Measurements from ENCODE around the gene RFPL3. TPM values are rescaled to one million over a fixed set of nuclear protein-coding genes. Genes with fewer than 3 reads are reported as not detected.
"Not testable (repeated sequence)": the region's sequence is repeated elsewhere in the genome, so short reads cannot be mapped to it uniquely, and the experiment has no call there.

RFPL3 gene
- total RNA-seq, 1 donor from 2014 or later: not detected

DNA sequence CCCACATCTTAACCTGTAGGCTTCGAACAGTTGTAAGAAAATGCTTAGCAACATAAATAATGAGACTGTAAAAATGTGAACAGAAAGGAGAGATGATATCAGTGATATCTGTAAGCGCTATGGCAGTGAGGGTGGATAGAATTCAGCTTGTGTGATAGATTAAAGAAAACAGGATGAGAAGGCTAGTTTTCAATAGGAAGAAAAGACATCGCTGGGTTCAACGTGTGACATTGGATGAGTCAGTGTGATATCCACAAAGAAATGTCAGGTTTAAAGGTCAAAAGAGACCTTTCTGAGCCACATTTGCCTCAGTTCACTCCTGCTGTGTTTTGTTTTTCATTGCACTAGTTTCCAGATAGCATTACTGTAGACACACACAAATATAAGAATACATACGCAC lies 13.7 kb upstream of the RFPL3 start:
- H3K9me3 ChIP-seq: no peaks in the 10 kb centered on the region
- no peak overlapping the region for H3K4me3 ChIP-seq
- H3K27ac ChIP-seq: no peak overlapping the region
- no peak for DNase-seq (ENCODE audit: extremely low spot score in 2 of 2)
- no peak for TF ChIP-seq POLR2AphosphoS5 (IDR thresholded peaks at IDR 0.05; ENCODE audit: insufficient read depth in 1 of 2, low read depth in 1 of 2)
- TF ChIP-seq, protein P1, sequence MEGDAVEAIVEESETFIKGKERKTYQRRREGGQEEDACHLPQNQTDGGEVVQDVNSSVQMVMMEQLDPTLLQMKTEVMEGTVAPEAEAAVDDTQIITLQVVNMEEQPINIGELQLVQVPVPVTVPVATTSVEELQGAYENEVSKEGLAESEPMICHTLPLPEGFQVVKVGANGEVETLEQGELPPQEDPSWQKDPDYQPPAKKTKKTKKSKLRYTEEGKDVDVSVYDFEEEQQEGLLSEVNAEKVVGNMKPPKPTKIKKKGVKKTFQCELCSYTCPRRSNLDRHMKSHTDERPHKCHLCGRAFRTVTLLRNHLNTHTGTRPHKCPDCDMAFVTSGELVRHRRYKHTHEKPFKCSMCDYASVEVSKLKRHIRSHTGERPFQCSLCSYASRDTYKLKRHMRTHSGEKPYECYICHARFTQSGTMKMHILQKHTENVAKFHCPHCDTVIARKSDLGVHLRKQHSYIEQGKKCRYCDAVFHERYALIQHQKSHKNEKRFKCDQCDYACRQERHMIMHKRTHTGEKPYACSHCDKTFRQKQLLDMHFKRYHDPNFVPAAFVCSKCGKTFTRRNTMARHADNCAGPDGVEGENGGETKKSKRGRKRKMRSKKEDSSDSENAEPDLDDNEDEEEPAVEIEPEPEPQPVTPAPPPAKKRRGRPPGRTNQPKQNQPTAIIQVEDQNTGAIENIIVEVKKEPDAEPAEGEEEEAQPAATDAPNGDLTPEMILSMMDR (IDR thresholded peaks at IDR 0.05): no peak
- TF ChIP-seq POLR2A (IDR thresholded peaks at IDR 0.05): no peak
- H3K4me1 ChIP-seq: no peaks in the 10 kb centered on the region
- intact Hi-C loops (cut with DNase I): no loop called here
- H3K27me3 ChIP-seq: no peaks in the 10 kb centered on the region
- no peaks in the 10 kb centered on the region for H3K36me3 ChIP-seq

DNA sequence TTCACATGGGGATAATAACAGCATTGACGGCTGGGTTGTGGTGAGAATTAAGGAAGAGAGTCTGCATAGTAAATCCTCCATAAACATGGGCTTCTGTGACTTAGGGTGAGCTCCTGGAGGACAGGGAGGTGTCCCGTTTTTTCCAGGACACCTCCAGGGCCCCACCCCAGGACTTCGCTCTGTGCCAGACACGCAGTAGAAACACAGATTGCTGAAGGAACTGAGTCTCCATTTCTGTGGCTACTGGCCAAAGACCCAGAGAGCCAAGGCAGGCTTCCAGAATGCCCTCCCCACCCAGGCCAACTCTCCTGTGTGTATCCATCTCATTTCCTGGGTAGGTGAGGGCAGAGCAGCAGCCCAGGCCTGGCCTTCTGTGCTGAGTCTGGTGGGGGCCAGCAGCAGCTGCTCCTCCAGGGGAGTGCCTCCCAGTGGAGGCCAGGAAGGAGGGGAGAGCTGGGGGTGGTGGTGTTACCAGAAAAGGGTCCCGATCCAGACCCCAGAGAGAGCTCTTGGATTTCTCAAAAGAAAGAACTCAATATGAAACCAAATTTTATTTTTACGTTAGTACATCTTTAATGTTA lies 9.5 kb upstream of the RFPL3 start:
- DNase-seq (ENCODE audit: extremely low spot score in 2 of 2): no peak
- Histone ChIP-seq H3K27me3 (no peaks in the 10 kb centered on the region), H3K36me3 (no peaks in the 10 kb centered on the region), H3K9me3 (no peaks in the 10 kb centered on the region), H3K27ac (no peak overlapping the region), H3K4me1 (no peaks in the 10 kb centered on the region), H3K4me3 (no peak overlapping the region)
- no peak for TF ChIP-seq POLR2A (IDR thresholded peaks at IDR 0.05)
- no peak for TF ChIP-seq POLR2AphosphoS5 (IDR thresholded peaks at IDR 0.05; ENCODE audit: insufficient read depth in 1 of 2, low read depth in 1 of 2)
- TF ChIP-seq, protein P1 (IDR thresholded peaks at IDR 0.05): no peak
- intact Hi-C loops (cut with DNase I): no loop called here

DNA sequence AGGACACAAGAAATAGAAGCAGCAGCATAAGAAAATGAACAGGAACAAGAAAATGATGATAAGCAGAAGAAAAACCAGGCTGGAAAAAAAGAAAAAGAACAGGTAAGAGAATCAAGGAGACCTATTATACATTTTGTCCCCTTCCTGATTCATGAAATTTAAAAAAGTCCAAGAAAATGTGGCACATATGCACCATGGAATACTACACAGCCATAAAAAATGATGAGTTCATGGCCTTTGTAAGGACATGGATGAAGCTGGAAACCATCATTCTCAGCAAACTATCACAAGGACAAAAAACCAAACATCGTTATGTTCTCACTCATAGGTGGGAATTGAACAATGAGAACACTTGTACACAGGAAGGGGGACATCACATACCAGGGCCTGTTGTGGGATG lies 5.8 kb upstream of the RFPL3 start:
- intact Hi-C loops (cut with DNase I); H3K4me3 ChIP-seq; H3K36me3 ChIP-seq; DNase-seq (ENCODE audit: extremely low spot score in 2 of 2); H3K9me3 ChIP-seq; H3K4me1 ChIP-seq; H3K27ac ChIP-seq; H3K27me3 ChIP-seq: not testable (repeated sequence)

DNA sequence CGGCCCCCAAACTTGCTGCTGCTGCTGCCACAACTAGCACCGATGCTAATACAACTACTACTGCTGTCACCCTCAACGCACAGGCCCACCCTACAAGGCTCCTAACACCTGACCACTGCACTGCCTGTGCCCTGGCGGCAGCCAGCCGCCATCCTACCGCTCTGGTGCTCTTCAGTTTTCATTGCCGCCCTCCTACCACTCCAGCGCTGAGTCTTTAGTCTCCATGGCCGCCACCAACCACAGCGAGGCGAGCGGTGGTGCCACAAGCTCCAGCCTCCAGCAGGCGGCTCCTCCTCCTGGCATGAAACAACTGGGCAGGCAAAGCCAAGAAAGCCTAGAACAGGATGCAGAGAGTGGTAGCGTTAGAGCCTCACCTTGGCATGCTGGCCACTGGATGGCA lies 5.0 kb upstream of the RFPL3 start:
- H3K36me3 ChIP-seq: no peaks in the 10 kb centered on the region
- no peak for DNase-seq (ENCODE audit: extremely low spot score in 2 of 2)
- TF ChIP-seq POLR2A (IDR thresholded peaks at IDR 0.05) (no peak), POLR2AphosphoS5 (IDR thresholded peaks at IDR 0.05; ENCODE audit: insufficient read depth in 1 of 2, low read depth in 1 of 2) (no peak)
- TF ChIP-seq, protein P1 (IDR thresholded peaks at IDR 0.05): no peak
- no peaks in the 10 kb centered on the region for H3K27me3 ChIP-seq
- intact Hi-C loops (cut with DNase I): no loop called here
- H3K27ac ChIP-seq: no peak overlapping the region
- H3K4me1 ChIP-seq: no peaks in the 10 kb centered on the region
- H3K4me3 ChIP-seq: no peak overlapping the region
- no peaks in the 10 kb centered on the region for H3K9me3 ChIP-seq

DNA sequence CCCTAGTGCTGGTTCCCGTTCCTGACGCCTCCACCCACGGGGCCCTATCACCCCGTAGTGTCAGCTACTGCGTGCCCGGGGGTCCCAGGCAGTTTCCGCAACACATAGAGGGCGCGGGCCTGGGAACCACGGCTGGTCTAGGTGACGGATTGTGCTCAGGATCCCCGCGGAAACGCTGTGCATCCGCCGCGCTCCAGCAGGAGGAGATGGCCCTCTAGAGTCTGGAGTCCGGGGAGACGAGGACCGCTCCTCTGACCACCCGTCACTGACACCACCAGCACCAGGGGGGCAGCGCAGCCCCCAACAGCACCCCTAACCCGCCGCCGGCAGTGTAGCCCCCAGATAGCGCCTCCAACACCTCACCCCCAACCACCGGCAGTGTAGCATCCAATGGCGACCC lies 4.4 kb upstream of the RFPL3 start:
- intact Hi-C loops (cut with DNase I): no loop called here
- no peaks in the 10 kb centered on the region for H3K27me3 ChIP-seq
- no peaks in the 10 kb centered on the region for H3K4me1 ChIP-seq
- H3K27ac ChIP-seq: no peak overlapping the region
- H3K9me3 ChIP-seq: no peaks in the 10 kb centered on the region
- H3K4me3 ChIP-seq: no peak overlapping the region
- TF ChIP-seq POLR2A (IDR thresholded peaks at IDR 0.05) (no peak), POLR2AphosphoS5 (IDR thresholded peaks at IDR 0.05; ENCODE audit: insufficient read depth in 1 of 2, low read depth in 1 of 2) (no peak)
- TF ChIP-seq, protein P1 (IDR thresholded peaks at IDR 0.05): no peak
- DNase-seq (ENCODE audit: extremely low spot score in 2 of 2): no peak
- no peaks in the 10 kb centered on the region for H3K36me3 ChIP-seq
